Glutamatergic neuron (in vitro differentiated cells): Measurements from ENCODE around the gene USP36. TPM values are rescaled to one million over a fixed set of nuclear protein-coding genes. Genes with fewer than 3 reads are reported as not detected.
A peak's percentile ranks its signal among the peaks of the same experiment; 100 is the strongest.
"Not testable (repeated sequence)": the region's sequence is repeated elsewhere in the genome, so short reads cannot be mapped to it uniquely, and the experiment has no call there.

Experiments used
- DNase-seq: peaks from one replicate; pipeline ENCODE4 v3.0.0; 2022
- H3K27ac Mint-ChIP-seq: one replicate; pipeline ENCODE4 v1.8.0; 2020; ENCODE audit warnings: mild to moderate bottlenecking, mixed read lengths, inconsistent platforms; ENCODE audit not compliant: unreplicated experiment
- H3K27me3 Mint-ChIP-seq: one replicate; pipeline ENCODE4 v1.8.0; 2020; ENCODE audit warnings: mild to moderate bottlenecking, moderate library complexity, mixed read lengths, inconsistent platforms; ENCODE audit not compliant: unreplicated experiment
- H3K36me3 Mint-ChIP-seq: one replicate; pipeline ENCODE4 v1.8.0; 2020; ENCODE audit warnings: mild to moderate bottlenecking, mixed read lengths, inconsistent platforms; ENCODE audit not compliant: unreplicated experiment
- H3K4me1 Mint-ChIP-seq: one replicate; pipeline ENCODE4 v1.8.0; 2020; ENCODE audit warnings: mild to moderate bottlenecking, low read depth, mixed read lengths, inconsistent platforms; ENCODE audit not compliant: unreplicated experiment
- H3K4me3 Mint-ChIP-seq: one replicate; pipeline ENCODE4 v1.8.0; 2020; ENCODE audit warnings: mild to moderate bottlenecking, mixed read lengths, inconsistent platforms; ENCODE audit not compliant: unreplicated experiment
- H3K9me3 Mint-ChIP-seq: one replicate; pipeline ENCODE4 v1.8.0; 2020; ENCODE audit warnings: mild to moderate bottlenecking, moderate library complexity, mixed read lengths, inconsistent platforms; ENCODE audit not compliant: unreplicated experiment
- total RNA-seq: library from RNA; stranded (reverse); fragmentation: NEBNext Ultra II Directional; extraction: Animal tissue kit (Norgen Biotek cat#: 25700); gene quantifications from one replicate; pipeline ENCODE4 v1.2.1, GENCODE V29; 2021; ENCODE audit not compliant: unreplicated experiment
- TF ChIP-seq, protein P1 (sequence below): fragments of 200-600 bp; sonication (generic); IDR thresholded peaks from one replicate; pipeline ENCODE4 v1.5.0; 2021; ENCODE audit not compliant: partially characterized antibody, unreplicated experiment

The USP36 gene
- total RNA-seq, 1 donor from 2014 or later = 45.3 TPM

DNA sequence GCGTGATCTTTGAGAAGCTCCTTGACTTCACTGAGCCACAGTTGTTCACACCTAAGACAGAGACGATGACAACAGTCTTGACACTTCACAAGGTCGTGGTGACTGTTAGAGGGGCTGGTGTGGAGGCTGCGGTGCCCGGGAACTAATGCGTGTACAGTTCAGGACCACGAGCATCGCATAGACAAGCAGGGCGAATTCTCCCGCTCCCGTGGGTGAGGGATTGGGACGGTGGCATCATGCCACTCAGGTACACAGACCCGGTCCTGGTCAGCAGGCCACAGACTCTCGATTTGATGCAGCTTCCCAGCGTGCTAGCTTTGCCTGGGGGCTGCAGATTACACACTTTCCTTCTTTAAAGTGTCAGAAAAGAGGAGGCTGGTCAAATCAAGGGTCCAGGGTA lies 37.6 kb upstream of the USP36 start:
- Mint-ChIP-seq H3K36me3 (peaks cover 11% of the 10 kb centered on the region), H3K4me1 (peaks cover 45% of the 10 kb centered on the region), H3K27ac (no peak overlapping the region), H3K27me3 (peaks cover 13% of the 10 kb centered on the region), H3K4me3 (no peak overlapping the region), H3K9me3 (peaks cover 12% of the 10 kb centered on the region)
- TF ChIP-seq, protein P1, sequence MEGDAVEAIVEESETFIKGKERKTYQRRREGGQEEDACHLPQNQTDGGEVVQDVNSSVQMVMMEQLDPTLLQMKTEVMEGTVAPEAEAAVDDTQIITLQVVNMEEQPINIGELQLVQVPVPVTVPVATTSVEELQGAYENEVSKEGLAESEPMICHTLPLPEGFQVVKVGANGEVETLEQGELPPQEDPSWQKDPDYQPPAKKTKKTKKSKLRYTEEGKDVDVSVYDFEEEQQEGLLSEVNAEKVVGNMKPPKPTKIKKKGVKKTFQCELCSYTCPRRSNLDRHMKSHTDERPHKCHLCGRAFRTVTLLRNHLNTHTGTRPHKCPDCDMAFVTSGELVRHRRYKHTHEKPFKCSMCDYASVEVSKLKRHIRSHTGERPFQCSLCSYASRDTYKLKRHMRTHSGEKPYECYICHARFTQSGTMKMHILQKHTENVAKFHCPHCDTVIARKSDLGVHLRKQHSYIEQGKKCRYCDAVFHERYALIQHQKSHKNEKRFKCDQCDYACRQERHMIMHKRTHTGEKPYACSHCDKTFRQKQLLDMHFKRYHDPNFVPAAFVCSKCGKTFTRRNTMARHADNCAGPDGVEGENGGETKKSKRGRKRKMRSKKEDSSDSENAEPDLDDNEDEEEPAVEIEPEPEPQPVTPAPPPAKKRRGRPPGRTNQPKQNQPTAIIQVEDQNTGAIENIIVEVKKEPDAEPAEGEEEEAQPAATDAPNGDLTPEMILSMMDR = no peak
- DNase-seq = no peak

DNA sequence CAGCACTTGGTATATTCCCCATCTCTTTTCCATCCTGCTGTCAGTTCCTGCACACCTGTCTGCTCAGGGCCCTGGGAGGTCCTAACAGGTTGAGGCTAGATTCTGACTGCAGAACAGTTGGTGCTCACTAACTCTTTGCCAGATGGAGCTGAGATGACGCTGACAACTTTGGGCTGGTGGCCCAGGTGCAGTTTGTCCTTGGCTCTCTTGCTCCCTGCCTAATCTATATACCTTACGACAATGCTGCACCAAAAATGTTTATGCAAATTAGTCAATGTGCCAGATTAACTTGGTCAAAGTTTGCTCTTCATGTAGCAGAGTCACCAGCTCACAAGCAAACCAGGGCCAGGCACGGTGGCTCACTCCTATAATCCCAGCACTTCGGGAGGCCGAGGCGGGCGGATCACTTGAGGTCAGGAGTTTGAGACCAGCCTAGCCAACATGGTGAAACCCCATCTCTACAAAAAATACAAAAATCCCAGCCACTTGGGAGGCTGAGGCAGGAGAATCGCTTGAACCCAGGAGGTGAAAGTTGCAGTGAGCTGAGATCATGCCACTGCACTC lies 36.4 kb upstream of the USP36 start:
- H3K4me1 Mint-ChIP-seq = peaks cover 37% of the 10 kb centered on the region
- peaks cover 11% of the 10 kb centered on the region for H3K27me3 Mint-ChIP-seq
- DNase-seq, H3K4me3 Mint-ChIP-seq: not testable (repeated sequence)
- H3K36me3 Mint-ChIP-seq = peaks cover 11% of the 10 kb centered on the region
- peak overlapping the region; percentile 31 for H3K27ac Mint-ChIP-seq
- H3K9me3 Mint-ChIP-seq = peaks cover 12% of the 10 kb centered on the region

- TF ChIP-seq, protein P1 = no peak
- Mint-ChIP-seq H3K36me3 (peaks cover 11% of the 10 kb centered on the region), H3K4me3 (peak overlapping the region; percentile 50), H3K27me3 (peaks cover 11% of the 10 kb centered on the region), H3K4me1 (peaks cover 35% of the 10 kb centered on the region), H3K27ac (peak overlapping the region; percentile 91), H3K9me3 (peaks cover 12% of the 10 kb centered on the region)
- no peak for DNase-seq
Measured at GRCh38 chr17:78876094-78876597, 35.5 kb upstream of the USP36 start.

DNA sequence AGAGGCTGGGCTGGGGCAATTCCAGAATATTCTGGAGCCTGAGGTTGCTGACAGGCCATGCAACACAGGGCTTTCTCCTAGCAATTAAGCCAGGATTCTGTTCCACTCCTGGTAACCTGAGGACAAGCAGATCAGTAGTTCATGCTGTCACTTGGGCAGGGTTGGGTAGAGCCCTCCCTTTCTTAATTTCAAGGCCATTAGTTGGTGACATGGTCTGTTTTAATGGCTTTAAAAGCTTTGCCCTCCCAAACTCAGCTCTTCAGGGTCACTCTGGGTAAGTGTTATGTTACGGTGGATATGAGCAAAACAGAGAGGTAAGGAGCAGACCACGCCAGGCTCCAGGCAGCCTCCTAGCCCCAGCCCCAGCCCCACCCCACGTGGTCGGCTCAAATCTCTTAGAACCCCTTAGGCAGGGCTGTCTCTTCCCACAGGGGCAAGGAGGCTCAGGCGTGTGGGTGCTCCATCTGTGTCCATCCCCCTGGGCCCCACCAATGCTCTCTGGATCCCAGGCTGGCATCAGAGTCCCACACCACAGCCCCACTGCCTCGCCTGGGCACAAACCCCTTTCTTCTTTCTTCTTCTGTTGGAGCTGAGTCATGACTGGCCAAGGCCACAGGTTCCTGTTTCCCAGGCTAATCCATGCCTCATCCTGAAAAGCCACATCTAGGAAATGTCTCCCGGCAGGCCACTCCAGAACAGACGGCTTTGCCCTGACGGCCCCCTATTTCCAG lies 34.9 kb upstream of the USP36 start:
- peaks cover 11% of the 10 kb centered on the region for H3K27me3 Mint-ChIP-seq
- H3K9me3 Mint-ChIP-seq = peaks cover 12% of the 10 kb centered on the region
- peak overlapping the region; percentile 91 for H3K27ac Mint-ChIP-seq
- peak overlapping the region; percentile 50 for H3K4me3 Mint-ChIP-seq
- peaks cover 11% of the 10 kb centered on the region for H3K36me3 Mint-ChIP-seq
- peaks cover 35% of the 10 kb centered on the region for H3K4me1 Mint-ChIP-seq
- TF ChIP-seq, protein P1 = no peak
- no peak for DNase-seq

DNA sequence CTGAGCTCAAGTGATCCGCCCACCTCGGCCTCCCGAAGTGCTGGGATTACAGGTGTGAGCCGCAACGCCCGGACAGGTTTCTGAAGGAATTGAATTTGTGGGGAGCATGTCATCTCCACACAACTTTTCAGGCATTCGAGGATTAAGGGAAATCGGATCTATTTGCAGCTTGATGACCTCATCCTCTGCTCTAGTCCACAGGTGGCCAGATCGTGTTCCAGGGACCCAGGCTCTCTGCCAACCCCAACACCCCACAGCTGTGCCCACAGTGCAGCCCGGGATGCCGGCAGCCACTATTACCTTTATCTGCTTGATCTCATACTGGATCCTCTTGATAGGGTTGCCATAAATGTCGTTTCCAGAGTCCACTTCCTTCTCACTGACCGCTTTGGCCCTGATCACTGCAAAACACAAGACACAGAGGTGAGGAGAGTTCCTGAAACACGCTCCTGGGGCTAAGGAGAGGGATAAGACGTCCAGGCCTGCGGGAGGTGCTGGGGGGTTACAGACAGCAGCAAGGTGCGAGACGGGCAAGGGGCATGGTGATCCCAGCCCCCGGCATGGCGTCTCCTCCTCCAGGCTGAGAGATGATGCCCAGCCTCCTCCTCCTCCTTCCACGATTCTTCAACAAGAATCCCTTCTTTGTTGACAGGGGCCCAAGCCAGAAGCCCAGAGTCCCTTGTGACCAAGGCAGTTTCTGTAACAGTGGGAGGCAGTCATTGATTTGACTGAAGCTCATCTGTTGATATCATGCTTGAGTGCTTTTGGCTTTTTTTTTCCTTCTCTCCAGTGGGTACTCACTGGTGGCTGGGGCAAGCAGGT lies 33.1 kb upstream of the USP36 start:
- H3K27me3 Mint-ChIP-seq = peaks cover 7% of the 10 kb centered on the region
- H3K36me3 Mint-ChIP-seq = peaks cover 19% of the 10 kb centered on the region
- TF ChIP-seq, protein P1 = no peak
- peak overlapping the region; percentile 58 for H3K4me3 Mint-ChIP-seq
- peaks cover 27% of the 10 kb centered on the region for H3K4me1 Mint-ChIP-seq
- DNase-seq = no peak
- H3K9me3 Mint-ChIP-seq = peaks cover 8% of the 10 kb centered on the region
- H3K27ac Mint-ChIP-seq = peak overlapping the region; percentile 80
